ENCODE data around the gene PKNOX2. TPM values are rescaled to one million over a fixed set of nuclear protein-coding genes. Genes with fewer than 3 reads are reported as not detected.

PKNOX2 gene
- 12.3 TPM for total RNA-seq

DNA sequence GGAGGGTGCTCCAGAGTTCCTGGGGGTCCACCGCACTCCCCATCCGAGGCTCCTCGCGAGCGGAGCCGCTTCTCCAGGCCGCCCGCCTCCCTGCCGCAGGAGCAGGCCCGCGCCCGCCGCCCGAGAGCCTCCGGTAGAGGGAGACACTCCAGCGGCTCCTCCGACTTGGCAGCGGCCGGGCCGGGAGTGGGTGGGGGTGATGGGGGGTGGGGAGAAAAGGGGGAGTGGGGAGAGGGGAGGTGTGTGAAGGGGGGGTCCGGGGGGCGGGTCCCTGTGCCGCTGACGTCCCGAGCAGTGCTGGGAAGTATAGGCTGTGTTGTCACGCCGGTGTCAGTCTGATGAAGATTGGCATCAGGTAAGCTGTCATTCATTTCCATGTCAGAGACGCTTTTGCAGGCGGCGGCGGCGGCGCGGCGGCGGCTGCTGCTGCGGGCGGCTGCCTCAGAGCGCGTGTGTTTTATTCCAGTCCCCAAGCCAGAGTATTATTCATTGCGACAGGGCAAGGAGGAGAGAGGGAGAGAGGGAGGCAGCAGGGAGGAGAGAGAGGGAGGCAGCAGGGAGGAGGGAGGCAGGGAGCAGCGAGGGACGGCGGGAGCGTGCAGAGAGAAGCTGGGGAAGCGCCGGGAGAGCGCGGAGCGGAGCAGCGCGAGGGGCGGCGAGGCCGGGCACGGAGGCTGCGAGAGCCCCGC lies at the start of gene PKNOX2:
PKNOX2 (plus strand) TSS at position 330 of the 689 bp plus-strand sequence. CDS start 186,555 bp downstream, outside the sequence.
- peak; percentile 94 for DNase-seq

DNA sequence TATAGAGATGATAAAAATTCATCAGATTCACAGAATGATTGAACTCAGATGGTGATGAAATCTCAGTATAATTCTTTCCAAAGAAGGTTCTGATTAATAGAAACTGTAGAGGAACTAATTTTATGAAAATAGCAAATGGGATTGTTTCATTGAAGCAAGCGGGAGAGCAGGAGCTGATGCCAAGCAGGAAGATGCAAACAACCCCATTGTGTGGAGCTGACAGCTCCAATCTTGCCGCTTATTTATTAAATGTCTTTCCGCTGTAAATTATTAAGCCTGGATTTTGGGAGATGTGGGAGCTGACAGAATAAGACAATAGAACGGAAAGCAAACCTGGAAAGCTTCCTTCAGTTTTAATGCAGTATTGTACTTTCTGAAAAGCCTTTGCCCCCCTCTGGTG lies 47.1 kb upstream of the PKNOX2 start:
- DNase-seq, result no peak

DNA sequence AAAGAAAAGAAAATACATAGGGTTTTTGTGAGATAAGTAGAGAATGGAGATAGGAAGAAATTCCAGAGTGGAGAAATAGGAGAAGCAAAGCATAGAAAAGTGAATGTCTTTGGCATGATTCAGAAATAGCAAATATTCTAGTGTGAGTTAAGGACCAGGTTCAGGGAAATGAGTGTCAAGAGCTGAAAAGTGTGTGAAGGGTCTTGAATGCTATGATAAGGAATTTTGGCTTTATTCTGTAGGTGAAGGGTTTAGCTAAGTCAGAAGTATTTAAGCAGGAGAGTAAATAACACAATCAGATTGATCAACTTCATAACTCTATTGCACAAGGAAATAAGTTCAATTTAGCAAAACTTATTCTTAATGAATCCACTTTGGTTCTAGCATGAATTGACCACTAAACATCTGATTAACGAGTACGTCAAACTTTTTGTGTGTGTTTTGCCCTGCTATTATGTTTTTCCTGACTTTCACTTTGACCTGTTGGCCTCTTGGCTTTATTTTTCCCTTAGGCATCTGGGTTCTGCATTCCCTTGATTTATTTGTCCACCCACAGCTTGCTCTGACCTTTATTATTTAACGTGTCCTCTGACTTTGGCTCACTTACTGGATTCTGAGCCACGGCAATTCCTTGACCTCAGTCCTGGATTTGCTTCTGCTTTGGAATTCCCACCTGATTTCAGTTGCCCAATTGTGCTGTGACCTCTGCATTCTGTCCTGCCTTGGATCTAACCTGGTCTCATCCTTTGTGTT lies 41.2 kb upstream of the PKNOX2 start:
- DNase-seq, result no peak

DNA sequence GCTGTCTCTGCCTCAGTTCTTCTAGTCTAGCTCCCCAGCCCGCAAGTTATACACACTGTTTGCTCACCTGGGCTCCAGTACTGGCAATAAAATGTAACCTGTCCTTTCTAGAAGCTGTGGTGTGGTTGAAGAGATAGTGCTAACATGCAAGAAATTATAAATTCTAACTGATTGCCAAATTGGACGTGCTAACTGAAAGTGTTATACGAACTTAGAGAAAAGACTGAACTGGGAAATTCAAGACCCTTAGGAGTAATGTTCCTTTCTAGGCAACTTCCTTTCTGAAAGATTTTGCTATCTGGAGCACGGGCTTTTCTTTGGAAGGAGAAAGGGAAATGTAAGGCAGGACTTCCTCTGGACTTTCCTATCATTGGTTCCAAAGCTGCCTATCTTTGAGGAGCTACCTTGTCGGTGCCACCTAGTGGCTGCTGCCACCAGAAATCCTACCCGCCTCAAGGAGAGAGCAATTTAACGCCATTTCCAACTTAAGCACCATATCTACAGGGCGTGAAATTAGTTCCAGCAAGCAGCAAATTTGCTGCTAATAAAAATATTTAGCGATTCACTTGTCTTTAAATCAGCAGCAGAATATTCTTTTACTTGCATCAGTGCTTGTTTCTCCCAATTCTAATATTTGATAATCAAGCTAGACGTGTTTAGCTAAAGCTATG lies 40.5 kb upstream of the PKNOX2 start:
- peak; percentile 80 for DNase-seq

DNA sequence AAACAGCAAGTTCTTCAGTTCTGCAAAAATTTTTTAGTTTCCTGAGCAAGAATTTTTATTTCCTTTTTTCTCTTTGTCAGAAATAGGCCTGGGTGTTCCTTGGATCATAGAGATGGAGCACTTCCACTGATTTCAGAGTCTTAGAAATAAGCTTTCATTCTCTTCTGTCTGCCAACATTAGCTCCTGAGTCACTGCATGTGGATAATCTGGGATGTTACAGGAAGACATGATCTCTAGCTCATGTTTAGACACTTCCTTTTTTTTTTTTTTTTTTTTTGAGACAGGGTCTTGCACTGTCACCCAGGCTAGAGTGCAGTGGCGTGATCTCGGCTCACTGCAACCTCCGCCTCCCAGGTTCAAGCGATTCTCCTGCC lies 39.9 kb upstream of the PKNOX2 start:
- no peak for DNase-seq

- no peak for DNase-seq
Observed at GRCh38 chr11:125128450-125128849, 36.1 kb upstream of the PKNOX2 start.

GRCh38 chr11:125129316-125129993 lies 35.1 kb upstream of the PKNOX2 start:
- DNase-seq, result no peak

- DNase-seq, result no peak
Observed at GRCh38 chr11:125132071-125132470, 32.5 kb upstream of the PKNOX2 start.

DNA sequence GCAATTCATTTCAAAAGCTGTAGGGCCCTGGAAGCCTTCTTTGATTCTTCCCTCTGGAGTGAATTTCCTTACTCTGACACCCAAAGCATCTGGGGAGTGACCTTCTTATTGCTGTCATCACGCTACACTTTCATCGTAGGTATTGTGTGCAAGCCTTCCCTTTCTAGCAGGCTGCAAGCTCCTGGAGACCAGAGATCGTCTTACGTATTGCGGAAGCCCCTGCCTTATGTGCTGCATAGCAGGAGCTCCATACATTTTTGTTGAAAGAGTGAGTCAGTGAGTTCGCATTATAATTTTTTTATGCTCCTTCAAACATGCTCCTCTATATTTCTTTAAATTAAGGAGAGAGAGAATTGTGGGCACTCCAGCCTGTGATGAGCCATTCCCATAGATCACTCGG lies 32.0 kb upstream of the PKNOX2 start:
- no peak for DNase-seq

DNA sequence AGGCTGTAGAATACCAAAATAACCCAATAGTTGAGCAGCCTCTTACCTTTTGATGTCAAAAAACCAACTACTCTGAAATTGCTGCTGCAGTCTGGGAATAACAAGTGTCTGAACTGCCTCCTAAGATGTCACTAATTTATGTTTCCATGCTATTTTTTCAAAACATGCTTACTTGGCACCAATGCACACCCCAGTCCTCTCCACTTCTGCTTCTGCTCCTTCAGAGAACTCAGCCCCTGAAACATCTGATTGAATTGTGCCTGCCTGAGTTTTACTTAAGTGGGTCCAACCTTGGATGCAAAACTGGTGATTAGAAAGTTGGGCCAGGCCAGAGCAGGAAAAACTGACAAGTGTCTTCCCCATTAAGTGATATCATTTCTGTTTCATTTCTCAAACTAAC lies 28.6 kb upstream of the PKNOX2 start:
- DNase-seq, result no peak

GRCh38 chr11:125138966-125139365 lies 25.6 kb upstream of the PKNOX2 start:
- no peak for DNase-seq

DNA sequence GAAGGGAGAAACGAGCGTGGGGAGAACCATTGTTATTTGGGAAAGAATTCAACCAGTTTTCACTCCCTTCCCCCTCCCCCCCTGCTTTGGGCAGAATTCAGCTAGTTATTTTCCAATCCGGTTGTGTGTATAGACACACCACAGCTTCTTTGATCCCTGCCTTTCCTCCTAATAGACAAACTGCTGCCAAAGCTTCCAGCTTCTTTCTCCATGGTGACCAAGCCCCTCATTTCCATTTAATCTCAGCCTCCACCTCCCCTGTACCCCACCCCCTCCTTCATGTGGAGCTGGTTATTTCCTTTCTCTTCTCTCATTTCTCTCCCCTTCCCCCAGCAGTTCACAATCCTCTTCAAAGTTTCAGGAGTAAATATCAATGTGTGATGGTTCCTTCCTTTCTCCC lies 24.8 kb upstream of the PKNOX2 start:
- no peak for DNase-seq

DNA sequence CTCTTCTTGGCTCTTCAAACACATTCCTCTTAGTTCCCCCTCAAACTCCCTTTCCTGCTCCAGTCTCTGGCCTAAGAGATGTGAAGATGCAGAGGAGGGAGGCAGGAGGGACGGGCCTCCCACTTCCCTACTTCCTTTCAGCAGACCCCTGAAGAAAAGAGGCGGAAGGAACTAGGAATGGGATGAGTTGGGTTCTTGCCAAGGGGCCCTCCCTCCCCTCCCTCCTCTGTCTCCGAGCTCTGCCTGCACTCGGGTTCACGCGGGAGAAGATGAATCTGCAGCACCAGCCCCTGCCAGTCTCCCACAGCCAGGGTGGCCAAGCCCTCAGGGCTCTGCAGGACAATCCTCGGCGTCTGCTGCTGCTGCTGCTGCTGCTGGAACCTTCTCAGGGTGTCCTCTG lies 24.3 kb upstream of the PKNOX2 start:
- DNase-seq, result peak; percentile 48

GRCh38 chr11:125141178-125141577 lies 23.4 kb upstream of the PKNOX2 start:
- no peak for DNase-seq

DNA sequence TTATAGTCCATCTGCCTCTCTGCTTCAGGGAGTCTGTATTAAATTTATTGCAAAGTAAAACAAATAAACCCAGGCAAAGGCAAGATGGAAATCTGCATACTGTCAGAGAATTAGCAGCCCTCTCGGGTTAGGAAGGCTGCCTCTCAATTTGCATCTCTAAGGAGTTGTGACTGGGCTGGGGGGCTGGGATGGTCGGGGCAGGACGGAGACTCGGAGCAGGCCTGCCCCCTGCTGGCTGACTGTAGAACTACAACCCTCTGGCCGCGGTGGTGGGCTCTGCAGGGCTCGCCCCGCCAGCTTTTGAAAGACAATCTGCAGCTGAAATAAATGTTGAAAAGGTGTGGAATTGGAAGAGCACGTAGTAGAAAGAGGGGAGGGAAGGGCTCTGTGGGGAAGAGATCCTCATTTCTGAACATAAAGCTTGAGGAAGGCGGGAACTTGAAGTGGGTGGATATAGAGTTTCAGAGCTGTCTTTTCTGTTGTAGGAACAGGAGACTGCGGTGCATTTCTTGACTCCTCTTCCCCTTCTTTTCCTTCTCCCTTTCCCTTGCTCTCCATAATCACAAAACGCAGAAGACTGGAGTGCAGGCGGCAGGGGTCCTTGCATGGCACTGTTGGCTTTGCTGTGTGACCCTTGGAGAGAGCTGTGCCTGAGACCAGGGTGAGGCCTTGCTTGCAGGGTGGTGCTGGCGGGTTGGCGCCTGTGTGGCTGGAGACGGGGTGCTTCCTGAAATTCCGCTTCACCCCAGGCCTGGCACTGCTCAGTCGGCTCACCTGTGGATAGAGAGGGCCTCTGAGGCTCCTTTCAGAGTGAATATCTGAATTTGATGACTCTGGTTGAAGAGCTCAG lies 22.6 kb upstream of the PKNOX2 start:
- DNase-seq, result peak; percentile 76

DNA sequence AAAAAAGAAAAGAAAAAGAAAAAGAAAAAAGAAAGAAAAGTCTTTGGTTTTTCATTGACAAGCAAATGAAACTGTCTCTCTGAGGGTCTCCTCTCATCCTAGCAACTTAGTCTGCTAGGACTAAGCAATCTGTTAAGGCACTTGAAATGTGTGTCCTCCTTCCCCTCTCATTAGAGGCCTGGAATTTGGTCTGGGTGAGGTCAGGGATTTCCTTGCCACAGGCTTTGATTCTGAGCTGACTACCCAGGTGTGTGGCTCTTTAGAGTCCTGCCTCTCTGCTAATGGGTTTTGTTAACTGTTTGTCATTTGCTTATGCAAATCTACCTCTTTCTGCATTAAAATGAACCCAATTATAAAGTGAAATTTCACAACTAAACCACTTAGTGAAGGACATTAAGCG lies 18.3 kb upstream of the PKNOX2 start:
- DNase-seq, result no peak

- DNase-seq, result no peak
Observed at GRCh38 chr11:125147280-125147679, 17.3 kb upstream of the PKNOX2 start.

GRCh38 chr11:125148011-125148410 lies 16.5 kb upstream of the PKNOX2 start:
- DNase-seq, result no peak

- no peak for DNase-seq
Observed at GRCh38 chr11:125148743-125149142, 15.8 kb upstream of the PKNOX2 start.

- DNase-seq, result no peak
Observed at GRCh38 chr11:125153837-125154236, 10.7 kb upstream of the PKNOX2 start.

DNA sequence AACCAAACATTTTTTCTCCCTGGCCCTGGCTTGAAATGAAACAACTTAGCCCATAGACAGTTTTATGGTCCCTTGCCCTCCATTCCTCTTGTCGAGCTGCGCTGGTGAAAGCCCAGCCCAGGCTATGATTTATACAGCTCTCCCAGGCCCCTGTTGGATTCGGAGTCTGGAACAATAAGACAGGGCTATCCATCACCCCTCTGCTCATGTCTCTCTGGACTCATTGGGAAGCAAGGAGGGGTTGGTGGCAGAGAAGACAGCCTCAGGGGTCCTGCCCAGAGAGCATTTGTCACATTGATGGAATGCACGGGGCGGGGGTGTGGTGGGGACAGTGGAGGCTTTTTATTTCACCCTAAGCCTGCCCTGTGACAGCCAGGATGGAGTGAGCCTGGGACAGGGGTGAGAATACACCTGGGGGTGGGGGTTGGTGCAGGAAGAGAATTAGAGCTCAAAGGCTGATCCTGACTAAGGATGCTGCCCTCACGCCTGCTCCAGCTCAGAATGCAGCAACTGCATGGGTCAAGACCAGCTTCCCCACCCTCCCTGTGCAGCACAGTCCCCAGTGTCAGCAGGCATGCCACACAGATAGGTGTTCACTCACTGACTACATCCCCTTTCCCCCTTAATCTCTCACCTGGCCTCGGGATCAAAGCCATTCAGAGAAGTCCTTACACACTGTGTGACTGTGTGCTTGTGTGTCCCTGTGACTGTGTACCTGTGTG lies 10.0 kb upstream of the PKNOX2 start:
- DNase-seq, result no peak
